GM08714 (cell line): ENCODE measurements around the gene NRG3.

ENCODE experiments used
- H3K4me3 ChIP-seq: fragments of 200-500 bp; sonication (Bioruptor generic); 2 replicates; pipeline ENCODE4 v1.5.1; 2014; ENCODE audit warnings: mild to moderate bottlenecking, low read length, inconsistent platforms
- ZNF274 ChIP-seq: IDR thresholded peaks from 2 replicates; pipeline ENCODE4 v1.6.1; 2012; ENCODE audit warnings: mild to moderate bottlenecking, low read depth, low read length

The NRG3 gene

DNA sequence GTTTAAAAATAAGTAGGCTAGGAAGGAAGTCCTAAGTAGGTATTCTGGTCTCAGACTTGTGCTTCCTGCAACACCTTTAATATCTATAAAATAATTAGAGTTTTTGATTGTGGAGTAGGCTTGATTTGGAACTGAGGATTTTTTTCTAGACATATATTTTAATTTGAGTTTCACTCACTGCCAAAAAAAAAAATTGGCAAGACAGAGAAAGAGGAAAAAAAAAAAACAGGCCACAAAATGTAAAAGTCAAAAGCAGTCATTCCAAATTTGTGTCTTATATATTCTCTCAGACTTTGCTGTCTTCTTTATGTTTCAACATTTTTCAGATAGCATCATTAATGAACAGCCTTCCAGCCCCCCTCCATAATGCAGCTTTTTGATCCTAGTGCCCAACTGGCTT lies 346.1 kb downstream of the NRG3 start:
- no peak for TF ChIP-seq ZNF274

DNA sequence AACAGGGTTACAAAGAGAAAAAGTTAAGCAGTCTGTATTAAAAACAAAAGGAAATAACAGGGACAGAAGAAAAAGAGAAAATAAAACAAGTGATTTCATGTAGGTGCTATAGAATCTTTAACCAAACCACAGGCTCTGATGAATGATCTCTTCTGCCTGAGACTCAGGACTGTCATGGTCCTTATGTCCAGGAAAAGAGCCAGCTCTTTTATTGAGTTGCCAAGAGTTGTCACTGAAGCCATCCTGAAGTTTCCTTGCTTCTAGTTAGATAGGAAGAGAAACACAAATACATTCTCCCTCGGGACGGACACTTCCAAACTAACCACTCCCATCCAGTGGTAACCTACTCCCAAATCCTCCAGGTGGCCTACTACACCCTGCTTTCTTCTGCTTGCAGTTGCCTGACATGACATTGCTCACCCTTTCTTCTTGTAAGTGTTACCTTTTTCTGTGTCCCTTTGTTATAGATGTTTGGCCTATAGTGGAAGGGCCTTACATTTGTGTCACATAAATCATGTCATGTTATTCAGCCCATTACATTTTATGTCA lies 346.7 kb downstream of the NRG3 start:
- TF ChIP-seq ZNF274: no peak
- H3K4me3 ChIP-seq: no peak overlapping the region

More for the DNA sequence above, 346.1 kb downstream of the NRG3 start:
- no peak overlapping the region for H3K4me3 ChIP-seq

DNA sequence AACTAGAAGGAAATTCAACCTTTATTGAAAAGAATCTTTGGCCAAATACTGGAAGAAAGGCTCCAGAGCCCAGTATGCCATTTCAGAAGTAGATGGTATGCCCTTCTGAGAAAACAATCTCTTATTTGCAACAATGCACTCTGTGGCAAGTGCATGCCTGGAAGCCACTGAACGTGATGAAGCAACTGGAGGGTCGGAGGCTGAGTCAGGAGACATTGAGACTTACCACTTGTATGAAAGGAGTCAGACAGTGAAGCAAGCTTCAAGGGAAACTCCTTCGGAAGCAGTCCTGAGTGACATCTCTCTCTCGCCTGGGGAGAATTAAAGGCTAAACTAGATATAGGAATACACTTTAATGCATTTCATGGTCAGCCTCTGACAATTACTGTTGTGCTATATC lies 353.7 kb downstream of the NRG3 start:
- H3K4me3 ChIP-seq: no peak overlapping the region
- no peak for TF ChIP-seq ZNF274

DNA sequence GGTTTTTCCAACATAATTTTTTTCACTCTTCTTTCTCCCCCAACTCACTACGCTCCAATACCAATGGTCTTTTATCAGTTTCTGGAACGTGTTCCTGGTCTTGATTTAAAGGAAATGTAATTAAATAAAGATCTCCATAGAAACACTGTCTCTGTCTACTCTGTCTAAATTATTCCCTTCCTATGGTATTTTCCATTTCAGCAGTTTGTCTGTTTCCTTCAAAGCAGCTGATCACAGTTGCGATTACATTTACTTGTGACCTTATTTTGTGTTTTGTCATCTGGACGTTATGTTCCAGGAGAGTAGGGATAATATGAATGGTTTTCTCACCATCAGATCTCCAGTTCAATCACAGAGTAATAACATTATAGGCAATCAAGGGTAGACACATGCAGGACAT lies 359.2 kb downstream of the NRG3 start:
- H3K4me3 ChIP-seq: no peak overlapping the region
- no peak for TF ChIP-seq ZNF274

DNA sequence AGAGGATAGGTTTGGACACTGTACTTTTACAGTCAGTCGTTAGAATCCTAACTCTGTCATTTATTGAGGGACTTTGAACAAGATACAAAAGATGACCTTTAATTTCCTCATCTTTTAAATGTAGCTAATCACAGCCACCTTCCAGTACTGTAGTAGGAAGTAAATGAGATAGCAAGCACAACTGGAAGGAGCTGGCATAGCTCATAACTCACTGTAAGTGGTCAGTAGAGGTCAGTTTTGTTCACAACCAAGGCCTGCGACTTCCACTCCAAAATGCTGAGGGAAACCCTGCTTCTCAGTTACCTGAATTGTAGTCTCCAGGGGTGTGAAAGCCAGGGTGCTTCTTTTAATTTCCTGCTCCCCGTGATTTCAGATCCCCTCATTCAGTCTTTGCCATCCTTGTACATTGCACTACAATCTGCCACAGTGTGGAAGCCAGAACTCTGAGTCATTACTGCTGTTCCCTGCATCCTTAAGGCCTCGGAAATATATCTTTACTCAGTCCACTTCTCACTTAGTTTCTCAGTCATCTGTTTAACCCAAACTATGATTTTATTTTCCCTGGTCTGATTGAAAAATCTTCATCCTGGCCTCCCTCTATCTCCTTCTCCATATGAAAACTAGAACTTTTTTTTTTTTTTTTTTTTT lies 361.2 kb downstream of the NRG3 start:
- no peak overlapping the region for H3K4me3 ChIP-seq
- TF ChIP-seq ZNF274: no peak

DNA sequence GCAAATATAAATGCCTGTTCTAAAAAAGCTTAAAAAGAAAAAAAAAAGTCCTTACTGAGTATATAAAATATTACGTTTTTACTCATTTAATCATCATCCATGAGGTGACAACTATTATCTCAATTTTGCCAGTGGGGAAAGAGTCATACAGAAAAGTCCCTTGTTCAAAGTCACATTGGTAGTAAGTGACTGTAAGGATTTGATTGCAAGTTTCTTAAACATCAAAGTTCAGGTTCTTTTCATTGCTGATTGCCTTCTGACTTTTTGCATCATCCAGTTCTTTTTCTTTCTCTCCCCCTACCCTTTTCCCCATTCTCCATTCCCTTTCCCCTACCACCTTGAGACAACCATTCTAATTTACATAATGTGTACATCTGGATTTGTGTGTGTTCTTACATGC lies 363.3 kb downstream of the NRG3 start:
- no peak for TF ChIP-seq ZNF274
- H3K4me3 ChIP-seq: no peak overlapping the region

DNA sequence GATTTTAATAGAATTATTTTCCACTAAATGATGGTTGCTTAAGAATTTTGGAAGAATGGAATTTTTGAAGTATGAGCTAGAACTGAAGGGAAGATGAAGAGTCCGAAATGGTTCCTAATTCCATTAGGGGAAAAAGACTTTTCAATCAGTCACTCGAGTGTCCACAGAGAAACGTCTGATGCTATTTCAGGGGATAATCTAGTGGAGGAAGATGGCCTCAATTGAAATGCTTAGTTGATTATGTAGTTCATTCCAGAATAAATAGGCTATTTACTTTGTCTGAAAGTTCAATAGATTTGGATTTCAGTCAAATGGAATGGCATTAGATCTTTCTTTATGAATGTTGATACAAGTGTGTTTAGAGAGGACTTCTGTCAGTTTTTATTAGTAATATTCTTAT lies 365.4 kb downstream of the NRG3 start:
- no peak overlapping the region for H3K4me3 ChIP-seq
- no peak for TF ChIP-seq ZNF274

DNA sequence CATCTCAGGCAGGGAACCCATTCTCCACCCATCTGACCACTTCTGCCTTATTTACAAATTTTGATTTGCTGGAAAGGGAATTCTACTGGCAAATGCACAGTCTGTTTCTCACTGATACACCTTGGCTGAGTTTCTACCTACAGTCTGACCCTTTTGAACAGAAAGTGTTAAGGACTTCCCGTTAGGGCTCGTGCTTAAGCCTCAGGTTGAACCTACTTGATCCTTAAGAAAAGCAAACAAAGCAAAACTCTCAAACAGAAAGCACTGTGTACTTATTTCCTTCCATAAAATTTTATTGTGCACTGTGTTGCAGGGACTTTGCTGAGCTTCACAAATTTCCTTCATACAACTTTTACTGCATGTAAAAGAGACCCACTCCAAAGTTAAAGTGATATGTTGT lies 367.8 kb downstream of the NRG3 start:
- no peak for TF ChIP-seq ZNF274
- no peak overlapping the region for H3K4me3 ChIP-seq

DNA sequence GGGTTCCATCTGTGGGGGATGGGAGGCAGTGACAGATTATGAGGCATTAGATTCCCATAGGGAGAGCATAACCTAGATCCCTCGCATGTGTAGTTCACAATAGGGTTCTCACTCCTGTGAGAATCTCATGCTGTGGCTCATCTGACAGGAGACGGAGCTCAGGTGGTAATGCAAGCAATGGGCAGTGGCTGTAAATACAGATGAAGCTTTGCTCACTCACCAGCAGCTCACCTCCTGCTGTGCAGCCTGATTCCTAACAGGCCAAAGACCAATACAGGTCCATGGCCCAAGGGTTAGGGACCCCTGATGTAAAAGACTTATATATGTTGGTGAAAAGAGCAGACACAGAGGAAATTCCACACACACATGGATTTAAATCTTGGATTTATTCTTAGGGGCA lies 370.2 kb downstream of the NRG3 start:
- H3K4me3 ChIP-seq: no peak overlapping the region
- TF ChIP-seq ZNF274: no peak

DNA sequence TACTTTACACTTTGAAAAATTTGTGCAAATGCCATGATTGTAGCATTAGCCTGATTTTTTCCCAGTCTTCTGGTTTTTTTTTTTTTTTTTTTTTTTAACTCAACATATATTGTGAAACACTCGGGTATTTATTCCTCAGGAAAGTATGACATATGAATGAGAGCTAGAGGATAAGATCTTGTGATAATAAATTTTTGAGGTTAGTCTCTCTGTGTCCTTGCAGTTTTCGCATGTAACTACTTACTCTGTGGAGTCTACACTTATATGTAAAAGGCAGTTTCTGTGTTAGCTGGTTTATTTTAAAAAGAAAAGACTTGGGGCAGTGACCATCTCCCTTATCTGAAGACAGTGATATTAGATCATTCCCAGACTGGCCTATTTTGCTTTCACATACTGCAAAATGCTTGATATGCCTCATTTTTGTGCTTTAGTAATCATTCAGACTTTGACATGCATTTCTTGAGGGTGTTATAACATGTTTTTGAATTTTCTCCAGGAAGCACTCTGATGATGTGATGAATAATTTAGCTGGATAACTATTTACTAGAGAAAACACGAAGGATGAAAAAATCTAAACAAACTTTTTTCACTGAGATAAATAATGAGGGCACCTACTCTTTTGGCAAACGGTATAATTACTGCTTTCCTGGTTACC lies 371.0 kb downstream of the NRG3 start:
- TF ChIP-seq ZNF274: no peak
- no peak overlapping the region for H3K4me3 ChIP-seq

DNA sequence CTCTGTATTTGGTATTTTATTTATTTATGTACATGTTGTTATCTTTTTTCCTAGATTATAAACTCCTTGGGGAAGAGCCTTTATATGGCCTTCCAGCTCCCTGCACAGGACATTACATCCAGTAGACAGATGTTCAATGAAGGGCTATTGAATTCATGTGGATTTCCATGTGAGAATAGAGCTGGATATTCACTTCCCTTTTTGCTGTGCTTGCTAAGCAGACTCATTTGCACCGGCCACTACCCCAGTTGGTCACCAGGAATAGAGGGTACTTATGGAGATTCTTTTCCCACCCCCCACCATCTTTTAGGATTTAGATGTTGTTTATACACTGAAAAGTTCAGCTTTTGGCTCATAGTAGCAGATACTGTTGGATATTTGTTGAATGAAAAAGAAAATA lies 374.1 kb downstream of the NRG3 start:
- TF ChIP-seq ZNF274: no peak
- no peak overlapping the region for H3K4me3 ChIP-seq

DNA sequence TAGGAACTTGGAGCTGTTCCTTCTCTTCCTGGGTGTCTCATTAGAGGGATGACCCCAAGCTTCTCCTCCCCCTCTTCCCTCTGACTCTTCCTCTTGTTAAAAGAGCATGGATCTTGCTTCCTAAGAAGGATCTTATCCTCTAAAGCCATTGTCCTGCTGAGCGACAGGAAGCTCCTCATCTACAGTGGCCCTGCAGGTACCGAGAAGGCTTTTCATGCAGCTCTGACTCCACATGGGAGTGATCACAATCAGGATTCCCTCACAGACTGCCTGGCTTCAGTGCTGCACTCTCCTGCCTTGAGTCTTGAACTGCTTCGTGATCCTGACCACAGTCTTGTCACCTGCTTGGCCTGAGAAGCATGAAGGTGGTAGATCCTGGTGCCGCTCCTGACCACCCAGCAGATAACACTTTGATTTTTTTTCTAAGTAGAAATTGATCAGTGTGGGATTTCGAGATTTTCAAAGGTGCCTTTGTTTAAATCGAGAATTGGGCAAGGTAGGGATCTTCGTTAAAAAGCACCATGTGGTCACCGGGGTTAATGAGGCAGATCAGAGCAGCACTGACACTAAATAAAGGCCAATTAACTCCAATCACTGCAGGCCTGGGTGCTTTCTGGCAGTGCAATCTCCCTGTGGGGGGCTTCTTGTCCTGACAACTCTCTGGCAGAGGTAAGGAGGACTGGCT lies 376.4 kb downstream of the NRG3 start:
- TF ChIP-seq ZNF274: no peak

DNA sequence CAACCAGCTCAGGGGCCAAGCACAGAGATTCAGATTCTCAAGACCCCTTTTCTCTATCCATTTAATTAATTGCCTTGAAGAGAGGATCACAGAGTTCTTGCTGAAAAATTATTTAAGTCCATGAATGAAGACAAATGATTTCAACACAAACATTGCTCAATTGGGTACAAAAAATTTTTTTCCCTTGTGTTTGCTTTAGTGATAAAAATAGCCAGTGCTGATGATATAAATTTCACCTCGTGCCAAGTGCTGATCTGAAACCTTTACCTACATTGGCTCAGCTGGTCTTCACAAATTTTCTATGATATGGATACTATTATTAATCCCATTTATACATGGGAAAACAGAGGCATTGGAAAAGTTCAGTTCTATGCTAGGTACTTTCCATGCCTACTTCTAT lies 377.1 kb downstream of the NRG3 start:
- no peak for TF ChIP-seq ZNF274
- H3K4me3 ChIP-seq: no peak overlapping the region

More for the DNA sequence above, 376.4 kb downstream of the NRG3 start:
- no peak overlapping the region for H3K4me3 ChIP-seq

DNA sequence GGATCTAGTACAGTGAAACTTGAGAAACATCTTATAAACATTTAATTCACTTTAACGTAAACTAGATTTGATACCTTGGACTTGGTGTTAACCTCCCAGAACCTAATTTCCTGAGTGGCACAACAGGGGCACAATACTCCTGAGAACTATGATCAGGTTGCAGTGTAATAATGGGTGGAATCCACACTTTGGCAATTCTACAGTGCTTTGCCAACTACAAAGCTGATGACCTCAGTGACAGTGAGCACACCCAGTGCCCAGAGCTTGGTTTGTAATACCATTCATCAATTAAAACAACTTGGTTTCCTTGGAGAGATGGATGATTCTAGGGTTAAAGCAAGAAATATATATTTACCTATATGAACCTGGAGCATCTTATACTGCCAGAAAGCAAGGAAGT lies 379.2 kb downstream of the NRG3 start:
- TF ChIP-seq ZNF274: no peak
- no peak overlapping the region for H3K4me3 ChIP-seq

DNA sequence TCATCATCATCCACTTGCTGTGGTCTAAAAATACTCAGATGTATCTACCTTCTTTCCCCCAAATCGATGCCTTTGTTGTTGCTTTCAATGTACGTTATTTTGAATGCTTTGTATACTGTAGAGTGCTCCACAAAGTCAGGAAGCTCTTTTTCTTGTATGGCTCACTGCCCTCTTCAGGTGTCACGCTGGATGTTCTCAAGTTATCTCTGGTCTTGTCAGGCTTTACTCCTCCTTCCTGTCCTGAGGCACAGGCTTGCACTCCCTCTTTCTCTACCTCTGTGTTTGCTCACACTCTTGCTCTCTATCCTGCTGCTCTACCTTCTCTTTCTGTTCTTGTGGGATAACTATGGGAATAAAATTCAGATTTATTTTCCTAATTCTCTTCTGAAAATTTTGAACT lies 381.3 kb downstream of the NRG3 start:
- no peak for TF ChIP-seq ZNF274
- H3K4me3 ChIP-seq: no peak overlapping the region
